ENCODE results near the gene ITGA1.
"Not testable (repeated sequence)": the region's sequence is repeated elsewhere in the genome, so short reads cannot be mapped to it uniquely, and the experiment has no call there.

ITGA1 gene

GRCh38 chr5:52787600-52788504 lies at the start of gene ITGA1, which contains the start of gene PELO:
Gene ITGA1 (plus strand): TSS chr5:52787916. CDS start chr5:52788354, 438 bp downstream.
Gene PELO (plus strand): TSS chr5:52787916. CDS start chr5:52800395, 12,479 bp downstream.
- DNase-seq: peak; percentile 71

GRCh38 chr5:52738095-52738506 lies 49.6 kb upstream of the ITGA1 start:
- DNase-seq: no peak

GRCh38 chr5:52740007-52740406 lies 47.7 kb upstream of the ITGA1 start:
- no peak for DNase-seq

GRCh38 chr5:52743012-52743411 lies 44.7 kb upstream of the ITGA1 start:
- DNase-seq: no peak

GRCh38 chr5:52743529-52743928 lies 44.2 kb upstream of the ITGA1 start:
- no peak for DNase-seq

GRCh38 chr5:52743970-52744369 lies 43.7 kb upstream of the ITGA1 start:
- DNase-seq: no peak

- DNase-seq: not testable (repeated sequence)
Observed at GRCh38 chr5:52744867-52745458, 42.8 kb upstream of the ITGA1 start.

- no peak for DNase-seq
Observed at GRCh38 chr5:52746539-52746938, 41.2 kb upstream of the ITGA1 start.

- DNase-seq: no peak
Observed at GRCh38 chr5:52748590-52748989, 39.1 kb upstream of the ITGA1 start.

GRCh38 chr5:52749666-52750065 lies 38.0 kb upstream of the ITGA1 start:
- no peak for DNase-seq

GRCh38 chr5:52751137-52751536 lies 36.6 kb upstream of the ITGA1 start:
- no peak for DNase-seq

- no peak for DNase-seq
Observed at GRCh38 chr5:52754051-52754450, 33.7 kb upstream of the ITGA1 start.

- DNase-seq: no peak
Observed at GRCh38 chr5:52757527-52757926, 30.2 kb upstream of the ITGA1 start.

- DNase-seq: no peak
Observed at GRCh38 chr5:52758014-52758413, 29.7 kb upstream of the ITGA1 start.

GRCh38 chr5:52759331-52759730 lies 28.4 kb upstream of the ITGA1 start:
- DNase-seq: no peak

- no peak for DNase-seq
Observed at GRCh38 chr5:52760695-52761366, 26.9 kb upstream of the ITGA1 start.

- no peak for DNase-seq
Observed at GRCh38 chr5:52767217-52767743, 20.4 kb upstream of the ITGA1 start.

- DNase-seq: no peak
Observed at GRCh38 chr5:52767766-52768480, 19.8 kb upstream of the ITGA1 start.

GRCh38 chr5:52769061-52769460 lies 18.7 kb upstream of the ITGA1 start:
- no peak for DNase-seq

GRCh38 chr5:52770287-52770939 lies 17.3 kb upstream of the ITGA1 start:
- DNase-seq: no peak

- DNase-seq: peak; percentile 58
Observed at GRCh38 chr5:52771343-52772039, 16.2 kb upstream of the ITGA1 start.

Measured in activated CD8-positive, alpha-beta memory T cell treated with anti-CD3 and anti-CD28 coated beads, Interleukin-2, amount 50 U/mL, for 48 hours (primary cell).